Medulla oblongata (tissue), 1 donor: ENCODE measurements around the gene KIF3A.

Experiments
- DNase-seq: peaks from one replicate; pipeline ENCODE4 v3.0.0-alpha.2; 2015; ENCODE audit errors: extremely low spot score

Gene KIF3A

GRCh38 chr5:132753135-132753987, 16.0 kb upstream of the KIF3A start:
- peak; percentile 85 for DNase-seq

- DNase-seq, result no peak
These were observed 15.3 kb upstream of the KIF3A start for GRCh38 chr5:132752581-132753125.

- no peak for DNase-seq
These were observed 14.7 kb upstream of the KIF3A start for GRCh38 chr5:132751971-132752580.

DNA sequence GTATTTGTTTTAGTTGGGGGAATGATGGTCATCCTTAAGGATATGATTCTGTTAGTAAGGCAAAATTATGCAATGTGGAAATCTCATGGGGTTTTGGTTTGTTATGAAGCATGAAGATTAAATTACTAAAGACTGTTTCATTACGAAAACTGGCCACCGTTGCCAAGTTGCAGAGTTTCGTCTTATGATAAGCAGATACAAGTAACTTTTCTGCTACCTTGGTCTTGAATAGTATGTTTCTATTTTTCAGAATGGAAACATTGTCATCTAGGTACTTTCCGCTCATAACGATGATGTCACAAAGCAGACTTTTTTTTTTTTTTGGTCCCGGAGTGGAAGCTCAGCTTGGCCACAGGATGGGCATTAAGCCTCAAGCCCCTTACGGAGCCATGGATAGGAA, 14.1 kb upstream of the KIF3A start:
- DNase-seq, result no peak

GRCh38 chr5:132750471-132751230, 13.3 kb upstream of the KIF3A start:
- DNase-seq, result no peak

DNA sequence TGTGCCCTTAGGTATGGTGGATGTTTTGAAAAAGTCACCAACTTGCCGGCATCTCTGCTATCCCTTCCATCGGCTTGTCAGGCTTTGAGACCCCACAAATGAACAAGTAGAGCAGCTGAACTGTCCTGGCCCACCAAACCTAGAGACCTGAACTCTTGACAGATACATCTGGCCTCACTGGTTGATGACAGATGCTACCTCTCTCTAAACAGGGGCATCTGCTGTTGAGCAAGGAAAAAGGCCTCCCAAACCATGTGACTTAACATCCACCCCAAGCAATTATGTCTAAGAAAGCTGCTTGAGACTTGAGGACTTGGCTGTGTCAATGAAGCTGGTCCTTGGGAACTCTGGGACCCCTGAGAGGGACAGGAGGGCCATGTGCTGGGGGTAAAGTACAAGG, 12.2 kb upstream of the KIF3A start:
- no peak for DNase-seq

DNA sequence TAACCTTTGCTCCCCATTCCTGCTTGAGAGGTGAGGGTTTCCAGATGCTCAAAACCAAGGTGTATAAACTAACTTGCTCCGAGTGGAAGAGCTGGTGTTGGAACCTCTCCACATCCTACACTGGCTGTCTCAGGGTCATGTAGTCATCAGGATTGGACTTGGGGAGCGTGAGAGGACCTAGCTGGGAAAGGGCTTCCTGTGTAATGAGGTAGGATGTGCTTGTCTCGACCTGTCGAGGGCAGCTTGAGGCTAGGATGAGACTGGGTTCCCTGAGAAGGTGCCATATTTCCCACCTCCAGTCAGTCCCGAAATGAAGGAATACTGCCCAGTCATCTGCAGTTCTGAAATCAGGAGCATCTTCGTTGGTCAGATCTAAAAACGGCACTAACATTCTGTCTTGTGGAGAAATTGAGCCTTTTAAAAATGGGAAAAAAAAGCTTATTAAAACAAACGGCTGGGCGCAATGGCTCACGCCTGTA, 11.2 kb upstream of the KIF3A start:
- DNase-seq, result no peak

GRCh38 chr5:132747616-132748440, 10.5 kb upstream of the KIF3A start:
- no peak for DNase-seq

DNA sequence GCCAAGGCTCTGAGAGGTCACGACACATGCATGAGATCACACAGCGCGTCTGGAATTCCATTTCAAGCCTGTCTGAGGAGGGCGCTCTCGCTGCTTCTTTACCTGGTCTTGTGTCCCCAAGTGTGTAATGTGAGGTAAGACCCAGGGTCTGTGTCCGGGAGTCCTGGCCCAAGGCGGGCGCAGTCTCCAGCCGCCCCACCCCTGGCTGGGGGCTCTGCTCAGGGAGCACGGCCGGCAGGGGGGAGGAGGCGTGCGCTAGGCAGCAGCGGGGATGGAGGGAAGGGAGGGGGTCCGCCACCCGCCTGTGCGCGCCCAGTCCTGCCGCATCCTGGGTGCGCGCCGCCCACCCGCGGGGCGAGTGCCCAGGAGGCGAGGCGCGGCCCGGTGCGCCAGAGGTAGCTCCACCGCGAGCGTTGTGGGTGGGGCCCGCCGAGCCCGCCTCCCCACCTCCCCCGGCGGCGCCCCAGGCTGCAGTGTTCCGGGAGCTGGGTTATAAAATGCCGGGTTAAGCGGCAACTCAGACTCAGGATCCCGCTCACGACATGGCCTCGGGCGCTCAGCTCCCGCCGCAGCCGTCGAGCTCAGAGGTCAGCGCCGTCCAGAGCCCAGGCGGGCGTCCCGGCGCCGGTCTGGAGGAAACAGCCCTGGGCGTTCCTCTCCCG, 9.7 kb upstream of the KIF3A start, which contains the start of gene CCNI2:
CCNI2 (plus strand) TSS at position 473 of the 662 bp plus-strand sequence; CDS start at position 543, 70 bp downstream.
- peak; percentile 57 for DNase-seq

DNA sequence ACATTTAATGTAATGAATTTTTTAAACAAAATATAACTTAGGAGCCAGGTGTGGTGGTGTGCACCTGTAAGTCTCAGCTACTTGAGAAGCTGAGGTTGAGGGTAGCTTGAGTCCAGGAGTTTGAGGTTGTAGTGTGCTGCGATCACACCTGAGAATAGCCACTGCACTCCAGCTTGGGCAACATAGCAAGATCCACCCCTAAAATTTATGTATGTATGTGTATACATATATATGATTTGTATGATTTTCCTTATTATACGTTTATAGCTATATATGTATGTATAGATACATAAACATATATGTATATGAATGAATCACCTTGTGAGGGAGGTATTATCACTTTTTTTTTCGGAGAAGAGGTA, 9.2 kb upstream of the KIF3A start:
- DNase-seq, result no peak

DNA sequence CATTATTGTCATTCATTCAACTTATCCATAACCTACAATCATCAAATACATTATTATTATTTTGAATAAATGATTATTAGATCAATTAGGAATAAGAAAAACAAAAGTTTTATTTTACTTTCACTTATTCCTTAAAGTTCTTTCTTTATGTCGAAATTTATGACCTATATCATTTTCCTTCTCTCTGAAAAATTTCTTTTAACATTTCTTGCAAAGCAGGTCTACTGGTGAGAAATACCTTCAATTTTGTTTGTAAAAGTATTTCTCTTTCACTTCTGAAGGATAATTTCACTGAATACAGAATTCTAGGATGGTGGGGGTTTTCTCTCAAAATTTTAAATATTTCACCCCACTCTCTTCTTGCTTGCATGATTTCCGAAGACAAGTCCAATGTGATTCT, 7.3 kb upstream of the KIF3A start:
- DNase-seq, result no peak

GRCh38 chr5:132742626-132743025, 5.3 kb upstream of the KIF3A start:
- DNase-seq, result no peak

DNA sequence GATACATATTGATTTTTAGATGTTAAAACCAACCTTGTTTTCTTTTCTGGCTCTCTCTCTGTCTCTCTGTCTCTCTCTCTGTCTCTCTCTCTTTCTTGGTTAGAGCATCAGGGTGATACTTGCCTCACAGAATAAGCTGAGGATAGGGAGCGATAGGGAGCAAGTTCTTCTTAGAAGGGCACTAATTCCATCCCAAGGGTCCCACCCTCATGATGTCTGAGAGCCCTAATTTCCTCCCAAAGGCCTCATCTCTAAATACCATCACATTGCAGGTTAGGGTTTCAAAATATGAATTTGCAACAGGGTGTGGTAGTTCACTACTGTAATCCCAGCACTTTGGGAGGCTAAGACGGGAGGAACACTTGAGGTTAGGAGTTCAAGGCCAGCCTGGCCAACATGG, 4.8 kb upstream of the KIF3A start:
- no peak for DNase-seq

- DNase-seq, result no peak
These were observed 1.9 kb upstream of the KIF3A start for GRCh38 chr5:132739232-132739631.

- DNase-seq, result no peak
These were observed 786 bp upstream of the KIF3A start for GRCh38 chr5:132737982-132738681.

- DNase-seq, result no peak
These were observed 2.7 kb downstream of the KIF3A start for GRCh38 chr5:132734687-132735086.

DNA sequence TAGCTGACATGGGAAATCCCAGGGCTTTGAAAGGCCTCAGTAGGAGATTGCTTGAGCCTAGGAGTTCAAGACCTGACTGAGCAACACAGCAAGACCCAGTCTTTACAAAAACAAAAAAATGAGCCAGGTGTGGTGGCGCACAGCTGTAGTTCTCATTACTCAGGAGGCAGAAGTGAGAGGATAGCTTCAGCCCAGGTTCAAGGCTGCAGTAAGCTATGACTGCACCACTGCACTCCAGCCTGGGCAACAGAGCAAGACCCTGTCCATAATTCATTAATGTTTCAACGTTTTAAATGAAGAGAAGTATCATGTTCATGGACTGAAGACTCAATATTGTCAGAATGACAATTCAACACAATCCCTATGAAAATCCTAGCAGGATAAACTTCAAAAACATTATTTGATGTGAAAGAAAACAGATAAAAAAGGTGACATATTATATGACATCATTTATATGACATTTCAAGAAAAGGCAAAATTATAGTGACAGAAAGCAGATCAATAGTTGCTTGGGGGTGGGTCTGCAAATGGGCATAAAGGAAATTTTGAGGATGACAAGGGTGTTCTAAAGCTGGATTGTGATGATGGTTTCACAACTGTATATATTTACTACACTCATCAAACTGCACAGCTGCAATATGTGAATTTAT, 3.7 kb downstream of the KIF3A start:
- DNase-seq, result no peak

DNA sequence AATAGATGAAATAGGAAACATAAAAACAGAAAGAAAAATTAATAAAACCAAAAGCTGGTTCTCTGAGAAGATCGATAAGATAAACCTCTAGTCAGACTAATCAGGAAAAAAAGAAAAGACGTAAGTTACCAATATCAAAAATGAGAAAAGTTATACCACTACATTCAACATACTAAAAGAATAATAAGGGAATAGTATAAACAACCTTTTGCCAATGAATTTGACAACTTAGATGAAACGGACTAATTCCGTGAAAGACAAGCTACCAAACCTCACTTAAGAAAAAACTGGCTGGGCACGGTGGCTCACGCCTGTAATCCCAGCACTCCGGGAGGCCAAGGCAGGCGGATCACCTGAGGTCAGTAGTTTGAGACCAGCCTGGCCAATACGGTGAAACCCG, 7.5 kb downstream of the KIF3A start:
- DNase-seq, result no peak

GRCh38 chr5:132725745-132726144, 11.6 kb downstream of the KIF3A start:
- DNase-seq, result no peak
